Measurements from ENCODE around the gene OS9. TPM values are rescaled to one million over a fixed set of nuclear protein-coding genes. Genes with fewer than 3 reads are reported as not detected.
A peak's percentile ranks its signal among the peaks of the same experiment; 100 is the strongest.

The OS9 gene
- total RNA-seq, 2 experiments from 2014 or later, result 53.7 to 59.8 TPM

DNA sequence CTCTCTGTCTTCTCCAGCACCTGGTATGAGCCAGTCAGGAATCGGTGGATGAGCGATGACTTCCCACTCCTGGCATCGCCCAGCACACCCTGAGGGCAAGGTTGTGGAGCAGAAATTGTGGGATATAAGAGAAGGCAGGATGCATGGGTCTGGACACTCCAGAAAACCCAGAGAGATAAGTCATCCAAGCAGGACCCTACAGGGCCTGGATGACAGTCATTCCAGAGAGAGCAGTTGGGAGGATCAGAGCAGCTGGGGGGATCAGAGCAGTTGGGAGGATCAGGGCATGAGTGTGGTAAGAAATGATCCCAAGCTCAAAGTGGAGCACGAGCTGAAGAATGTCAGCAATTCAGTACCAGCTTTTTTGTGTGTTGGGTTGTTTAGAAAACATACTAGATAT, 40.7 kb downstream of the OS9 start:
- Mint-ChIP-seq H3K27ac (peak overlapping the region; percentile 31), H3K36me3 (peaks cover 7% of the 10 kb centered on the region), H3K4me3 (no peak overlapping the region)

DNA sequence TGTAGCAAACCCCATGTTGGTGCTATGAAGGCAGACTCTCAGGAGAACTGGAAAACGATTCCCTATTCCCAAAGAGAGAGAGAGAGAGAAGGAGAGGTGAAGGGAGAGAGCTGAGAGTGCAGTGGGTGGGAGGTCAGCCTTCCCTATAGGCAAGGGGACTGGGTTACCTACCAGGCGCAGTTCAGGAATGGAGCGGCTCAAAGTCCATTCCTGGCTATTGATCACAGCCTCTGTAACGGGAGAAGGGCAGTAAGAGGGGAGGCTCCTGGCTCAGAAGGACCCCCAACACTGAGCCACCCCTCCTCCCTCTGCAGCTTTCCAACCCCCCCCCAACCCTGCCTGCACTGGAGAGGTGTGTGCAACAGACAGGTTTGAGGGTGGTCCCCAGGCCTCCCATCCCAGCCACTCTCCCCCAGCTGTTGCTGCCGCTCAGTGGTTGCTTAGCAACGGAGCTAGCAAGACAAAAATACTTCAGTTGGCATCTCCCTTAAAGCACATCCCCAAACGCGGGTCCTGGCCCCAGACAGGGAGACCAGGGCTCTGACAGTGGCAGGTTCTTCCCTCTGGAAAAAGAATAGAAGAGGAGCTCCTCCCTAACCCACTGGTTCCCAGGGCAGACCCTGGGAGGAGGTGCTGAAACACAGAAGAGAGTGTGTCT, 41.4 kb downstream of the OS9 start:
- H3K4me1 Mint-ChIP-seq, result peaks cover 20% of the 10 kb centered on the region
- no peak for DNase-seq
- no peak overlapping the region for H3K27ac Mint-ChIP-seq
- no peak overlapping the region for H3K4me3 Mint-ChIP-seq
- peaks cover 7% of the 10 kb centered on the region for H3K36me3 Mint-ChIP-seq
- no peaks in the 10 kb centered on the region for H3K27me3 Mint-ChIP-seq
- H3K9me3 Mint-ChIP-seq, result no peaks in the 10 kb centered on the region

More for the DNA sequence above, 40.7 kb downstream of the OS9 start:
- Mint-ChIP-seq H3K4me1 (peaks cover 14% of the 10 kb centered on the region), H3K27me3 (no peaks in the 10 kb centered on the region), H3K9me3 (no peaks in the 10 kb centered on the region)
- no peak for DNase-seq

DNA sequence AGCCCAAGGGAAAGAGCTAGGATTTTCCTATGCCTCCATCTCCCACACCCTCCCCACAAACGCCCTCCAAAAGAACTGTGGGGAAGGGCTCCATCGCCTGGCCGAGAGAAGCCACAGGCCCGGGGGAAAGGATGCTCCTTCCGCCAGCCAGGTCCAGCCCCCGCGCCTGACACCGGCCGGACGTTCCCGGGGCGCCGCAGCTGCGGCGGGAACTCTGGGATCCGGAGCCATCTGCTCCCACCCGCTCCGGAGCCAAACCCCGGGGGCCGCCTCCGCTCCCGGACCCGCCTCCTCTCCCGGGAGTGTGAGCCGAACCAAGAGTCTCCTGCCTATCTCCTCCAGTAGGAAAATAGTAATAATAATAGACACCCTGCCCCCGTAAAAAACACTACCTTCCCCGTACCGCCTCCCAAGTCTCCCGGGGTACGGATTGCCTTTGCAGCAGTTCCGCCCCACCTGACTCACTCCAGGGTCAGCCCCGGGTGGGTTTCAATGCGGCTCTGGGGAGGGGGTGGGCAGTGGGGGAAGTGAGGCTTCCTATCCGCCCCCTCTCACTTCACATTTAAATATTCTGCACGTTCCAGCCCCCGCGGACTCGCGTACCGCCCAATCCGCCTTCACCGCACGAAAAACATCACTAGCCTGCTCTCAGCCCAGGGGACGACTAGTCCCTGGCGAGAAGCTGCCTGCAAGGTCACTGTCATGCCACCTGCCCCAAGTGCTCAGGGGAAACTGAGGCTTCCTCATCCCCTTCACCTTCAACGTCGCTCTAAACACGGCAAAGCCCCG, 42.2 kb downstream of the OS9 start:
- Mint-ChIP-seq H3K27me3 (no peaks in the 10 kb centered on the region), H3K4me1 (peaks cover 27% of the 10 kb centered on the region), H3K36me3 (peaks cover 7% of the 10 kb centered on the region), H3K27ac (no peak overlapping the region), H3K9me3 (no peaks in the 10 kb centered on the region), H3K4me3 (no peak overlapping the region)
- no peak for DNase-seq

DNA sequence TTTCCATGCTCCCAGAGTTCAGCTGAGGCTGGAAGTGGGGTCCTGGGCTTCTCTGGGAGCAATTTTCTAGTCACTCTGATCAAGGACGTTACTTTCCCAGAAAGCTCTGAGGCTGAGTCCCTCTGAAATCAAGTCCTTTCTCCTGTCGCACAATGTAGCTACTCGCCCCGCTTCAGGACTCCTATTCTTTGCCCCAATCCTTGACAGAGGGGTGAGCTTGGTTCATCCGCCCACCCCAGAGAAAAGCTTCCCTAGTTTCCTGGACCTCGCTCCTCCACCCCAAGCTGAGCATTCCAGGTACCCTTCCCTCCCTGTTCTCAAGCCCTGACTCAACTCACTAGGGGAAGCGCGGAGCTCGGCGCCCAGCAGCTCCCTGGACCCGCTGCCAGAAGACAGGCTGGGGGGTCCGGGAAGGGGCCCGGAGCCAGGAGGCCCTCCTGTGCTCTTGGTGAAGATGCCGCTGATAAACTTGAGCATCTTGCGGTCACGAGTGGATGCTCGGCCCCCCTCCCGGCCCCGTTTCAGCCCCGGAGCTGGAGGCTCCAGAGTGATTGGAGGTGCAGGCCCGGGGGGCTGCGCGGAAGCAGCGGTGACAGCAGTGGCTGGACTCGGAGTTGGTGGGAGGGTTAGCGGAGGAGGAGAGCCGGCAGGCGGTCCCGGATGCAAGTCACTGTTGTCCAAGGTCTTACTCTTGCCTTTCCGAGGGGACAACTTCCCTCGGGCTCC, 43.0 kb downstream of the OS9 start:
- Mint-ChIP-seq H3K27ac (no peak overlapping the region), H3K9me3 (no peaks in the 10 kb centered on the region), H3K4me1 (peaks cover 29% of the 10 kb centered on the region), H3K4me3 (no peak overlapping the region), H3K27me3 (no peaks in the 10 kb centered on the region), H3K36me3 (peaks cover 7% of the 10 kb centered on the region)
- DNase-seq, result no peak

DNA sequence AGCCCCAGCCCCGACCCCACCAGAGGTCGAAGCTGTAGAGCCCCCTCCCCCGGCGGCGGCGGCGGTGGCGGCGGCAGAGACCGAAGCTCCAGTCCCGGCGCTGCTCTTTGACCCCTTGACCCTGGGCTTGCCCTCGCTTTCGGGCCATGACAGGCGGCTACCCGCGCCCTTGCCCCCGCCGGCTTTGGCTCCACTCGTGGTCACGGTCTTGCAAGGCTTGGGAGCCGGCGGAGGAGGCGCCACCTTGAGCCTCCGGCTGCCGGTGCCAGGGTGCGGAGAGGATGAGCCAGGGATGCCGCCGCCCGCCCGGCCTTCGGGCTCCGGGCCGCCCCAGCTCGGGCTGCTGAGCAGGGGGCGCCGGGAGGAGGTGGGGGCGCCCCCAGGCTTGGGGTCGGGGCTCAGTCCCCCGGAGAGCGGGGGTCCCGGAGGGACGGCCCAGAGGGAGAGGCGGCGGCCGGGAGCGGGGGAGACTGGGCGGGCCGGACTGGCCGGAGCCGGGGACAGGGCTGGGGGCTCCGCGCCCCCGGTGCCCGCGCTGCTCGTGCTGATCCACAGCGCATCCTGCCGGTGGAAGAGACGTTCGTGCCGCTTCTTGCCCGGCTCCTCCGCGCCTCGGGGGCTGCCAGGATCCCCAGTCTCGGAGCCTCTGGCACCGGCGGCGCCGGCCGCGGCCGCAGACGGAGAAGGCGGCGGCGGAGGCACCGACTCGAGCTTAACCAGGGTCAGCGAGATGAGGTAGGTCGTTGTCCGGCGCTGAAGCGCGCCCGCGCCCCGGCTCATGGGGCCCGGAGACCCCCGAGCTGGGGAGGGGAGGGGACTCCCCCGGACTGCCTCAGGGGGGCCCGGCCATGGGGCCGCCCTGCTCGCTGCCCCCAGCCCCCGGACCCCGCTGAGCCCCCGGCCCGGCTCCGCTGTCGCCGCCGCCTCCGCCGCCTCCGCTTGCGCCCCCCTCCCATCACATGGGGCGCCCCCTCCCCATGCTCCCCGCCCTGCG, 43.8 kb downstream of the OS9 start:
- Mint-ChIP-seq H3K4me1 (peaks cover 34% of the 10 kb centered on the region), H3K27ac (no peak overlapping the region)
- DNase-seq, result no peak

DNA sequence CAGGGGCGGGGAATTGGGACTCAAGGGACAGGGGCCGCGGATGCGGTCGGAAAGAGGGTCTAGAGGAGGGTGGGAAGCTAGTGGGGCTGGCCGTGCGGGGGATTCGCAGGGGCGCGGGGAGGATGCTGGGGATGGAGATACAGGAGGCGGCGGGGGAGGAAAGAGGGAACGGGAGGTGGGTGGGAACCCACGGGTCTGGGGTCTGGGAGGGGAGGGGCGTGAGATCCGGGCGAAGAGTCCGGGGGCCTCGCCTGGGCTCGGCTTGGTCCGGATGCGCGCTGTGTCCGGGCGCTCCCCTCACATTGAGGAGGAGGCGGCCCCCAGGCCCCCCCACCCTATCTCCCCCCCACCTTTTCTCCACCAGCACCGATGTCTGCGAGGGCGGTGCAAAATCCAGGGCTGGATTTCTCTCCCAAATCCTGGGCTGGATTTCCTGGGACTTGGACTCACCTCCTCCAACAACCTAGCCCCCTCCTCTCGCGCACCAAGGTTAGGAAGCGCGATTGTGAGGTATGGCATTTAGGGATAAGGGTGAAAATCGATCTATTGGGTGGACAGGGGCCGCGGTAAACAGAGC, 44.8 kb downstream of the OS9 start, which contains the start of gene AGAP2:
Gene AGAP2, minus strand, starts transcription at position 82 of the 577 bp plus-strand sequence. CDS start 496 bp downstream, outside the sequence.
- H3K36me3 Mint-ChIP-seq, result peaks cover 5% of the 10 kb centered on the region
- H3K27ac Mint-ChIP-seq, result peak within 1 kb of the TSS; percentile 74
- DNase-seq, result no peak
- peak within 1 kb of the TSS; percentile 63 for H3K4me3 Mint-ChIP-seq
- no peaks in the 10 kb centered on the region for H3K27me3 Mint-ChIP-seq
- H3K4me1 Mint-ChIP-seq, result peaks cover 36% of the 10 kb centered on the region
- no peaks in the 10 kb centered on the region for H3K9me3 Mint-ChIP-seq

More for the DNA sequence above, 43.8 kb downstream of the OS9 start:
- peaks cover 5% of the 10 kb centered on the region for H3K36me3 Mint-ChIP-seq
- H3K4me3 Mint-ChIP-seq, result no peak overlapping the region
- no peaks in the 10 kb centered on the region for H3K27me3 Mint-ChIP-seq
- H3K9me3 Mint-ChIP-seq, result no peaks in the 10 kb centered on the region

DNA sequence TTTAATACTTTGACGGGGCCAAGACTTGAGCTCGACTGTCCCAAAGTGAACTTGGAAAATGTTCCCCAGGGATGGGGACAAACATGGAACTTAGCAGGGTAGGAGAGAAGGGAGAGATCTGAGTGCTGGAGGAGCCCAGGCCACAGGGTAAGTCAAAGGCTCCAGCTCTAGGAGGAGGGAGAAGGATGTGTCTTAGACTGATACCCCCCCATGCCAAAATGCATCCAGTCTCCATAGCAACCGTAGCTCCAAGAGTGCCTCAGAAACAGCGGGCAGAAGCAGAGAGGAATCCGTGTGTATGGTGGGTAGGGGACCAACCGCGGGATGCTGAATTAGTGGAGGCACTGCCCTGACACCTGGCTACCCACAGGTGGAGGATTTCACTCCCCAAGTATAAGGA, 45.5 kb downstream of the OS9 start:
- DNase-seq, result no peak
- Mint-ChIP-seq H3K9me3 (no peaks in the 10 kb centered on the region), H3K27me3 (no peaks in the 10 kb centered on the region), H3K4me1 (peaks cover 43% of the 10 kb centered on the region), H3K4me3 (peak overlapping the region; percentile 63), H3K36me3 (peaks cover 5% of the 10 kb centered on the region), H3K27ac (peak overlapping the region; percentile 74)

DNA sequence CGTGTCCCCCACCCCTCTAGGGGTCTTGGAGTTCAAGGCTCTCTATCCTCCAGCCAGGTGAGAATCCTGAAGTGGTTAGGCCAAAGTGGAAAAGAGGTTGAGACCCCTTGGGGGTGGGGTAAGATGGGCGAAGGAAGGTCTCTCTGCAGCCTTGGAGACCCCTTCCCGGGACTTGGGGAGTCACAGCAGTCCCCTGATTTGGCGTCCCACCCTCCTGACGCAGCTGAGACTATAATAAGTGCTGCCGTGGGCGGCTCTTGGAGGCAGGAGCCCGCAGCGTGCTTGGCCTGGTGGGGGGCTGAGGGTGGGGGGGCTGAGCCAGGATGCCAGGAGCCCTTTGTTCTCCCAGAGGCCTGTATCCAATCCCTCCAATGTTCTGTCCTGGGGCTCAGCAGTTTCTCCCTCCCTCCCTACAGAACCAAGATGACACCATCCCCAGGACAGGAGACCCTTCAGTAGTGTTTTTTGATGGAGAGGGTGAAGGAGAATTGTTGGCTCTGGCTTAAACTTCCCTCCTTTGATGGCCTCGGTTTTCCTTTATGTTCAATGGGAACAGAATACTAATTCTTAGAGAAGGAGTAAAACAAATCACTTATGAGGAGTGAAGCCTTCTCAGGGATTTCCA, 46.1 kb downstream of the OS9 start:
- H3K27ac Mint-ChIP-seq, result peak overlapping the region; percentile 74
- no peaks in the 10 kb centered on the region for H3K9me3 Mint-ChIP-seq
- H3K27me3 Mint-ChIP-seq, result no peaks in the 10 kb centered on the region
- no peak for DNase-seq
- peak overlapping the region; percentile 63 for H3K4me3 Mint-ChIP-seq
- peaks cover 5% of the 10 kb centered on the region for H3K36me3 Mint-ChIP-seq
- H3K4me1 Mint-ChIP-seq, result peaks cover 47% of the 10 kb centered on the region

DNA sequence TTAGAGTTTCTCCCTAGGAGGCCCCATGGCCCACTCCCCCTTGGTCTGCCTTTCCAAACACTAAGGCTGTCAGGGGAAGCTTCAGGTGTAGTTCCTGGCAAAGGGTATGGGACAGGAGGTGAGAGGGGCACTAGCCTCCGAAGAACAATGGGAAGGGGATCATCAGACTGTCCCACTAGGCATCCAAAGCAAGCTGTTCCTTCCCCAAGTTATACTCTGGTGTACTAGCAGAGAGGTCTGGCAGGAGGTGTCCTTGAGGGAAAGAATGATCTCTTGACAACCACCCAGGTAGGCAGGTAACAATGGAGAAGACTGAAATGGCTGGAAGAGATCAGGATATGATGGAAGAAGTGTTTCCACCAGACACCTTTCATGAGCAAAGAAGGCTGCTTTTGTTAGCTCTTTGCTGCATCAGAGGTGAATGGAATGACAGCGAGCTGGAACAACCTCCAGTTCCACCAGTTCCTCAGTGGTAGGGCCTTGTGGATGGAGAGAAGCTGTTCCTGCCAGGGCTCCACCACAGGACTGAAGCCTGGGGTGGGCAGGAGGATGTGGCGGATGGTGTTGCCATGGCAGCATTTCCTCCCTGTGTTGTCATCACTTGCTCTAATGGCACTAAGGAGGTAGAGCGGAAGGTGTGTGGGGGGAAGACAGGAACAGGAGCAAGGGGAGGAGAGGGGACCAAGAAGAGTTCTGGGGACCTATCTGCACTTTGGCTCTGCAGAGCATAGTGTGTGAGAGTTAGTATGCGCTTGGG, 46.9 kb downstream of the OS9 start:
- H3K4me1 Mint-ChIP-seq, result peaks cover 55% of the 10 kb centered on the region
- peaks cover 10% of the 10 kb centered on the region for H3K36me3 Mint-ChIP-seq
- peak; percentile 79 for DNase-seq
- peak overlapping the region; percentile 87 for H3K27ac Mint-ChIP-seq
- H3K9me3 Mint-ChIP-seq, result no peaks in the 10 kb centered on the region
- H3K27me3 Mint-ChIP-seq, result no peaks in the 10 kb centered on the region
- peak overlapping the region; percentile 94 for H3K4me3 Mint-ChIP-seq

DNA sequence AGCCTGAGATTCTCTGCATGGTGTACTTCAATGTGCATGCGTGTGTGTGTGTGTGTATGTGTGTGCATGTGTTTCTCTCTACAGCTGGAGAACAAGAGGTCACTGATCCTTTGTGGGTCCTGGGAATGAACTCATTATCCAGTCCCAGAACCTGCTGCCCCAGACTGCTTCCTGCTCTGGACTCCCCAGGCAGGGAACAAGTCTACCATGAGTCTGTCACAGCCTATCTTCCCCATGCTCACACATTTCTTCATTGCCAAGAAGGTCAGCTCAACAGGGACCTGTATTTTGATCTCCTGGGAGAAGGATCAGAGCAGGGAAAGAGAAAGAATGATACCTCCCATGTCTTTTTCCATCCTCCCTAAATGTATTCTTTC, 47.5 kb downstream of the OS9 start:
- no peaks in the 10 kb centered on the region for H3K27me3 Mint-ChIP-seq
- H3K9me3 Mint-ChIP-seq, result no peaks in the 10 kb centered on the region
- no peak for DNase-seq
- peak overlapping the region; percentile 87 for H3K27ac Mint-ChIP-seq
- peaks cover 13% of the 10 kb centered on the region for H3K36me3 Mint-ChIP-seq
- H3K4me3 Mint-ChIP-seq, result peak overlapping the region; percentile 94
- peaks cover 58% of the 10 kb centered on the region for H3K4me1 Mint-ChIP-seq

DNA sequence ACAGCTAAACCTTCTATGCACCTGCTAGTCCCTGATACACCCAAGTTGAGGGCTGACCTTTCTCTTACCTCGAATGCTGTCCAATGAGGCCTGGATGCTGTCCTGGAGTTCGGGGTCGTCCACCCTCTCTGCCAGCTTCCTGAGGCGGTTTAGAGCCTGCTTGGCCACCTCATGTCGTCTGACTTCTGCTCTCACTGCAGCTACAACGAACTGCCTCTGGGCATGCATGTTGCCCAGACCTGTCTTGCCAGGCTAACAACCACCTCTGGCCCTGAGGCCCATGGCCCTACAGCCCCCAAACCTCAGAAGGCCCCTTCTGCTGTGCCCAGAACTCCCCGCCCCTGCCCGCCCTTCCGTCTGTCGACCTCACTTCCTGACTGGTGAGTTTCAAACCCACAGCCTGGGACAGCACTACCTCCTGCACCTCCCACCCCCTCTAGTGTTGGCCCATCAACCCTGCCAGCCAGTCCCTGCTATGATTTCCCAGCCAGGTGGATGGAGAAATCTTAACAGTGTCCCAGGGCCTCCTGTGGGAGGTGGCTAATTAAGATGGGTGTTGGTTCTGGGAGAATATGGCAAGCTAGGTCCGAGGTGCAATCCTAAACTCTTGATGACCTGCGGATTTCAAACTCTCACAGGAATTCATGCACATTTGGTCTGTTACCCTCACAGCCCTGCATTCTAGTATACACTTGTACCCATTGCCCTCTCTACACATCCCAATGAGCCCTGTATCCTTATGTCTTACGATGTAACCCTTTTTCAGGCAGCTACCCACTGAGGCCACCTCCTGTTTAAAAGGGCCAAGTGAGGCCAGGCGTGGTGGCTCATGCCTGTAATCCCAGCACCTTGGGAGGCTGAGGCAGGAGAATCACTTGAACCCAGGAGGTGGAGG, 48.2 kb downstream of the OS9 start:
- H3K27me3 Mint-ChIP-seq, result no peaks in the 10 kb centered on the region
- peak overlapping the region; percentile 87 for H3K27ac Mint-ChIP-seq
- no peaks in the 10 kb centered on the region for H3K9me3 Mint-ChIP-seq
- peaks cover 54% of the 10 kb centered on the region for H3K4me1 Mint-ChIP-seq
- H3K36me3 Mint-ChIP-seq, result peaks cover 11% of the 10 kb centered on the region
- DNase-seq, result peak; percentile 77
- peak overlapping the region; percentile 94 for H3K4me3 Mint-ChIP-seq

DNA sequence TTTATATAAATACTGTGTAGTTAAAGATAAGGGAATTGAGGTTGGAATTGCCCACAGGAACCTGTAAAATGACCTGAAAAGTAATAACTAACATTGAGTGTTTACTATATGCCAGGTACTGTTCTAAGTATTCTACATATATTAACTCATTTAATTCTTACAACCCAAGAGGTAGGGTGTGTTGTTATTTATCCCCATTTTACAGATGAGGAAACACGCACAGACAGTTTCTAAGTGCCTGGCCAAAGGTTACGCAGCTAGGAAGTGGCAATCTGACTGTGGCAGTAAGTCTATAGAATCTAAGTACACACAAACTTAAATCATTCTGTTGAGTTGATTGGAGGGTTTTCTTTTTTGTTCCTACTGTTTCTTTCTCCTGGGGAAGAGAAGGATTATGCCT, 49.8 kb downstream of the OS9 start:
- H3K4me3 Mint-ChIP-seq, result peak overlapping the region; percentile 90
- H3K27ac Mint-ChIP-seq, result peak overlapping the region; percentile 95
- DNase-seq, result no peak
- H3K36me3 Mint-ChIP-seq, result peaks cover 21% of the 10 kb centered on the region
- H3K27me3 Mint-ChIP-seq, result no peaks in the 10 kb centered on the region
- no peaks in the 10 kb centered on the region for H3K9me3 Mint-ChIP-seq
- peaks cover 60% of the 10 kb centered on the region for H3K4me1 Mint-ChIP-seq
